ENCODE measurements around the gene UMPS.
A peak's percentile ranks its signal among the peaks of the same experiment; 100 is the strongest.

Gene UMPS

DNA sequence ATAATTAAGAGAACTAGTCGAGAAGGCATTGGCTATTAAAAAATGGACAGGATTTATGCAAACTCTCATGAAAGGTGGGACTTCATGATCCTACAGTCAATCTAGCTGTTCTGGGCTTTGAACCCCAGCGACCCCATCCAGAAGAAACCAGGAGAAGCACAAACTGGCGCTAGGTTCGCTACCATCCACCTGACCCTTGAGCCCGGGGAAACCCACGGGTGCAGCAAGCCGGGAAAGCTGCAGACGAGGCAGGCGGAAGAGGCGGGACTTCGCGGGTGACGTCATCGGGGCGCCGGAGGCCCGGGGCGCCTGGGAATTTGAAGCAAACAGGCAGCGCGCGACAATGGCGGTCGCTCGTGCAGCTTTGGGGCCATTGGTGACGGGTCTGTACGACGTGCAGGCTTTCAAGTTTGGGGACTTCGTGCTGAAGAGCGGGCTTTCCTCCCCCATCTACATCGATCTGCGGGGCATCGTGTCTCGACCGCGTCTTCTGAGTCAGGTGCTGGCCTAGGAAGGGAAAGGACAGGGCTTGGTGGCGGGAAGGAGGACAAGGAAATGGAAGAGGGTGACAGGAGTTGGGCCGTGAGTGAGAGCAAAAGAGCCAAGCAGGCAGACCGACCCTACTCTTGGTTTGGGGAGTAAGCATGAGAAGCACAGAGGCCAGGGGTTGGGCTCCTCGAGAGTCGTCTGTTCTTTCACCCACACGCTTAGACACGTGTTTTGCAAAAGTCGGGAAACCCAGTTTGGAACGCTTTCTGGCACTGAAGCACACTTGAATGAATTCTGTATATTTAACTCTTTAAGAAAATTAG, at the start of gene UMPS:
Gene UMPS, plus strand, starts transcription at position 324 of the 812 bp plus-strand sequence. Its CDS starts 20 bp downstream, at position 344.
- Histone ChIP-seq H3K27me3 (ENCODE audit: control insufficient read depth in 5 of 5, insufficient read depth in 4 of 5, low read length in 5 of 5) (peaks cover 0 to 4% (median under 1%) of the 10 kb centered on the region in 5 donors), H3K4me3 (ENCODE audit: low read depth in 1 of 5, low read length in 5 of 5) (peak within 1 kb of the TSS; percentile 77 to 100 (median 99)), H3K4me1 (ENCODE audit: control insufficient read depth in 5 of 5, insufficient read depth in 5 of 5, low read length in 5 of 5) (peaks cover 0 to 28% (median 23%) of the 10 kb centered on the region in 5 donors), H3K36me3 (ENCODE audit: control insufficient read depth in 5 of 5, insufficient read depth in 5 of 5, low read length in 5 of 5) (peaks cover 0 to 8% (median 2%) of the 10 kb centered on the region in 5 donors), H3K9ac (ENCODE audit: low read length in 5 of 5) (peak within 1 kb of the TSS; percentile 66 to 99 (median 97)), H3K9me3 (ENCODE audit: control insufficient read depth in 5 of 5, low read length in 5 of 5) (no peaks in the 10 kb centered on the region), H3K27ac (ENCODE audit: low read depth, low read length) (peak within 1 kb of the TSS; percentile 67)

DNA sequence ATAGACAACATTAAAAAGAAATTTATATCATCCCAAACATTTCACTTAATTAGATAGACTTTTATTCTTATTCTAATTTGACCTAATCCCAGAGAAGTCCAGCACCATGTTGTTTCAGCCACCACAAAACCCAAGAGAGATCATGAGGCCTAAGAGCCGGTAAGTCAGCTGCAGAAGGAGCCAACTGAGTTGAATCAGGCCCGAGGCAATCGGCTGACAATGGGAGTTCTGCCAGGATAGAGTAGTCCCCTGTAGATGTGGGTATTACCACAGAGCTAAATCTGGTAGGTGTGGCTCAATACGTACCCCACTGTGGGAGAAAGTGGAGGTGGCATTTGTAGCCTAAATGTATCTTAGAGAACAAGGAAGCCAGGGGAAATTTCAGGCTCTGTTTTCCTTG, 49.7 kb upstream of the UMPS start:
- Histone ChIP-seq H3K4me1 (ENCODE audit: control insufficient read depth in 5 of 5, insufficient read depth in 5 of 5, low read length in 5 of 5) (peaks cover 0 to 10% (median 4%) of the 10 kb centered on the region in 5 donors), H3K36me3 (ENCODE audit: control insufficient read depth in 5 of 5, insufficient read depth in 5 of 5, low read length in 5 of 5) (peaks cover 0 to 33% (median 14%) of the 10 kb centered on the region in 5 donors), H3K27me3 (ENCODE audit: control insufficient read depth in 5 of 5, insufficient read depth in 4 of 5, low read length in 5 of 5) (peaks cover 0 to 3% (median 0%) of the 10 kb centered on the region in 5 donors), H3K4me3 (ENCODE audit: low read depth in 1 of 5, low read length in 5 of 5) (no peak overlapping the region), H3K27ac (ENCODE audit: low read depth, low read length) (no peak overlapping the region), H3K9ac (ENCODE audit: low read length in 5 of 5) (no peak overlapping the region), H3K9me3 (ENCODE audit: control insufficient read depth in 5 of 5, low read length in 5 of 5) (no peaks in the 10 kb centered on the region)

DNA sequence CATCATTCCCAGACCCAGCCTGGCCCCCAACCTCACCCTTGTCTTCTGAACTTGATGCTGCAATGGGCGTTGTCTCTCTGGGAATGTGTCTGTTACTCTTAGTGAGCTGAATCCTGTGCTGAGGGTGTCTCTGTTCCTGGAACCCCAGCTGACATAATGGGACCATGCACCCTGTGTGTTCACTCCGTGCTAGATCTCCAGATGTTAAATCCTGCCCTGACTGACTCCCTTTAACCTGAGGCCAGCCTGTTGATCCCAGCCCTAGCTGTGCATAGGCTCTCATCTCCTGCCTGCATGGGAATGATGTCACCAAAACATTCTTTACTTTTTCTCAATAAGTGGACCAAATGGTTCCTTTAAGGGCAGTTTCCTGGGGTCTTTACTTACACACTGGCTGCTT, 48.0 kb upstream of the UMPS start:
- H3K9me3 ChIP-seq (ENCODE audit: control insufficient read depth in 5 of 5, low read length in 5 of 5), result no peaks in the 10 kb centered on the region
- H3K27ac ChIP-seq (ENCODE audit: low read depth, low read length), result no peak overlapping the region
- no peak overlapping the region for H3K4me3 ChIP-seq (ENCODE audit: low read depth in 1 of 5, low read length in 5 of 5)
- H3K4me1 ChIP-seq (ENCODE audit: control insufficient read depth in 5 of 5, insufficient read depth in 5 of 5, low read length in 5 of 5), result peaks cover 0 to 14% (median 6%) of the 10 kb centered on the region in 5 donors
- peaks cover 0 to 18% (median 3%) of the 10 kb centered on the region in 5 donors for H3K36me3 ChIP-seq (ENCODE audit: control insufficient read depth in 5 of 5, insufficient read depth in 5 of 5, low read length in 5 of 5)
- H3K9ac ChIP-seq (ENCODE audit: low read length in 5 of 5), result no peak overlapping the region
- peaks cover 0 to 3% (median 0%) of the 10 kb centered on the region in 5 donors for H3K27me3 ChIP-seq (ENCODE audit: control insufficient read depth in 5 of 5, insufficient read depth in 4 of 5, low read length in 5 of 5)

DNA sequence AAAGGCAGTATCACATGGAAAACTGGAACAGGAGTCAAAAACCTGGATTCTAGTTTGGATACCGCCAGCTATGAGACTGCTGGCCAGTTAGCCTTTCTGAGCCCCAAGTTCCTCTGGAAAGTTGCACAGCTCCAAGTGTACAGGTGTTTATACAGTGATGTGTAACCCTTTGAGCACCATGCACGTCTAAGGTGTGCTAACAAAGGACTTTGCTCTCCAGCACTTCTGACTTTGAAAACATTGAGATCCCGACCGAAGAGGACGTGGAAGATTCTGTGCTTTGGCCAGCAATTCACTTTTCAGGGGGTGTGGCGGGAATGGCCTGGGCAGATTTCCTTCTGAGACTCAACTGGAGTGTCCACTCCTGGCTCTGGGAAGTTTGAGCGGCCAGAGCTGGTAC, 45.8 kb upstream of the UMPS start:
- H3K36me3 ChIP-seq (ENCODE audit: control insufficient read depth in 5 of 5, insufficient read depth in 5 of 5, low read length in 5 of 5), result peaks cover 0 to 9% (median under 1%) of the 10 kb centered on the region in 5 donors
- H3K27me3 ChIP-seq (ENCODE audit: control insufficient read depth in 5 of 5, insufficient read depth in 4 of 5, low read length in 5 of 5), result peaks cover 0 to 3% (median 0%) of the 10 kb centered on the region in 5 donors
- no peak overlapping the region for H3K27ac ChIP-seq (ENCODE audit: low read depth, low read length)
- no peaks in the 10 kb centered on the region for H3K9me3 ChIP-seq (ENCODE audit: control insufficient read depth in 5 of 5, low read length in 5 of 5)
- H3K4me1 ChIP-seq (ENCODE audit: control insufficient read depth in 5 of 5, insufficient read depth in 5 of 5, low read length in 5 of 5), result peaks cover 0 to 14% (median 9%) of the 10 kb centered on the region in 5 donors
- no peak overlapping the region for H3K4me3 ChIP-seq (ENCODE audit: low read depth in 1 of 5, low read length in 5 of 5)
- H3K9ac ChIP-seq (ENCODE audit: low read length in 5 of 5), result no peak overlapping the region

DNA sequence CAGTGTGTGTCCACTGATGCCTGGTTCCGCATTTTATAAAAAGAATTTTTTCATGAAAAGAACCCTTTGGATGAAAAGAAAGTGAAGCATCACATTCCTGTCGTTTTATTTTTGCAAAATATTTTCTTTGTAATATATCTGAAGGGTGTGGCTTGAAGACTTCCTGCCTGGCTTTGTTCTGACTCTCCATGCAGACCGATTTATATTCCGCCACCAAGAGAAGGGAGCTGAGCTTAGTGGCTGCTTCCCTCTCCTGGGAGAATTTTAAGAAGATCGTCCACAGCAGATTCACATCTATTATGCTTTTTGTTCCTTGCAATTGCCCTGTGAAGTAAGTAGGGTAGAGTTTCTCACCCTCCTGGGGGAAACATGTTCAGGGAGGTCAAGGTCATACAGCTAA, 45.2 kb upstream of the UMPS start:
- Histone ChIP-seq H3K4me1 (ENCODE audit: control insufficient read depth in 5 of 5, insufficient read depth in 5 of 5, low read length in 5 of 5) (peaks cover 0 to 14% (median 9%) of the 10 kb centered on the region in 5 donors), H3K27ac (ENCODE audit: low read depth, low read length) (peak overlapping the region; percentile 9), H3K27me3 (ENCODE audit: control insufficient read depth in 5 of 5, insufficient read depth in 4 of 5, low read length in 5 of 5) (peaks cover 0 to 3% (median 0%) of the 10 kb centered on the region in 5 donors), H3K36me3 (ENCODE audit: control insufficient read depth in 5 of 5, insufficient read depth in 5 of 5, low read length in 5 of 5) (peaks cover 0 to 6% (median 0%) of the 10 kb centered on the region in 5 donors), H3K4me3 (ENCODE audit: low read depth in 1 of 5, low read length in 5 of 5) (no peak overlapping the region), H3K9ac (ENCODE audit: low read length in 5 of 5) (no peak overlapping the region), H3K9me3 (ENCODE audit: control insufficient read depth in 5 of 5, low read length in 5 of 5) (no peaks in the 10 kb centered on the region)

DNA sequence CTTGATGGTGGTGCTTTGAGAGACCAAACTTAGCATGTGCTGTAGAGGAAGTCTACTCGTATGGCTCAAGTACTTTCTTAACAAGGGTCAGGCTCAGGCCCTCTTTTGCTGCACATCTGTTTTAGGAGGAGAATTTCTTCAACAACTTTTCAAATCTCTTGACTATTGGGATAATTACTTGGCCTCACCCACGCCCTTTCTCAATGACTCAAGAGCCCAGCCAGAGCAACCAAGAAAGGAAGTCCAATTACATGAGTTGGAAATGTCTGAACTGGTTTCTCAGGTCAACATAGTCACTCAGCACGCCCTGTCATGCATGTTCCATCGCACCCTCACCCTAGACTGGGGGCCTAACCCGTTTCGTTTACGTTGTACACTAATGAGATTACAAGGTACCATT, 44.8 kb upstream of the UMPS start:
- H3K4me1 ChIP-seq (ENCODE audit: control insufficient read depth in 5 of 5, insufficient read depth in 5 of 5, low read length in 5 of 5), result peaks cover 0 to 14% (median 9%) of the 10 kb centered on the region in 5 donors
- H3K27ac ChIP-seq (ENCODE audit: low read depth, low read length), result peak overlapping the region; percentile 9
- peaks cover 0 to 3% (median 0%) of the 10 kb centered on the region in 5 donors for H3K27me3 ChIP-seq (ENCODE audit: control insufficient read depth in 5 of 5, insufficient read depth in 4 of 5, low read length in 5 of 5)
- H3K4me3 ChIP-seq (ENCODE audit: low read depth in 1 of 5, low read length in 5 of 5), result no peak overlapping the region
- no peaks in the 10 kb centered on the region for H3K9me3 ChIP-seq (ENCODE audit: control insufficient read depth in 5 of 5, low read length in 5 of 5)
- H3K9ac ChIP-seq (ENCODE audit: low read length in 5 of 5), result no peak overlapping the region
- H3K36me3 ChIP-seq (ENCODE audit: control insufficient read depth in 5 of 5, insufficient read depth in 5 of 5, low read length in 5 of 5), result peaks cover 0 to 5% (median 0%) of the 10 kb centered on the region in 5 donors

DNA sequence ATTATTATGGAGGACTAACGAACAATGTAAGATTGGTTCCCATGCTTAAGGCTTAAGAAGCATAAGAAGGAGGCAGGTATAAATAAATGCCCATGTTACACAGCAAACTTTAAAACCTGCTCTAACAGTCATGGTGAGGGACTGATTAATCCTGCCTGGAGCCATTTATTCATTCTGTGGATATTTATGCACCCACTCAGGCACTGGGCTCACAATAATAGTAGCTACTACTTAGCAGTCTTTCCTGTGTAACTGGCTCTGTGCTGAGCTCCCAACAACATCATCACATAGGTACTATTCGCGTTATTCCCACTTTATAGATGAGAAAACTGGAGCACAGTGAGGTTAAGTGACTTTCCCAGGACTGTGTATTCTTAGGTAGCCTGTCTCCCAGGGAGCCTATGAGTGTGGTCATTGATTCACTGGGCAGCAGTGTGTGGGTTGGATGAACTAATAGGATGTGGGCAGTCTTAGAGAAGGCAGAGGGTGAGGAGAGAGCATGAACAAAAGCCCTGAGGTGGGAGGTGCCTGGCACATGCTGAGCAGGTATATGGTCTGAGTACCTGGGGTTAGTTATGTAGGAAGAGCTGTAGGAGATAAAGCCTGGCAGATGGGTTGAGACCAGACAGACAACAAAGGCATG, 44.1 kb upstream of the UMPS start:
- no peak overlapping the region for H3K27ac ChIP-seq (ENCODE audit: low read depth, low read length)
- no peak overlapping the region for H3K9ac ChIP-seq (ENCODE audit: low read length in 5 of 5)
- H3K27me3 ChIP-seq (ENCODE audit: control insufficient read depth in 5 of 5, insufficient read depth in 4 of 5, low read length in 5 of 5), result peaks cover 0 to 3% (median 0%) of the 10 kb centered on the region in 5 donors
- no peaks in the 10 kb centered on the region for H3K9me3 ChIP-seq (ENCODE audit: control insufficient read depth in 5 of 5, low read length in 5 of 5)
- no peak overlapping the region for H3K4me3 ChIP-seq (ENCODE audit: low read depth in 1 of 5, low read length in 5 of 5)
- no peaks in the 10 kb centered on the region for H3K36me3 ChIP-seq (ENCODE audit: control insufficient read depth in 5 of 5, insufficient read depth in 5 of 5, low read length in 5 of 5)
- H3K4me1 ChIP-seq (ENCODE audit: control insufficient read depth in 5 of 5, insufficient read depth in 5 of 5, low read length in 5 of 5), result peaks cover 0 to 14% (median 9%) of the 10 kb centered on the region in 5 donors

DNA sequence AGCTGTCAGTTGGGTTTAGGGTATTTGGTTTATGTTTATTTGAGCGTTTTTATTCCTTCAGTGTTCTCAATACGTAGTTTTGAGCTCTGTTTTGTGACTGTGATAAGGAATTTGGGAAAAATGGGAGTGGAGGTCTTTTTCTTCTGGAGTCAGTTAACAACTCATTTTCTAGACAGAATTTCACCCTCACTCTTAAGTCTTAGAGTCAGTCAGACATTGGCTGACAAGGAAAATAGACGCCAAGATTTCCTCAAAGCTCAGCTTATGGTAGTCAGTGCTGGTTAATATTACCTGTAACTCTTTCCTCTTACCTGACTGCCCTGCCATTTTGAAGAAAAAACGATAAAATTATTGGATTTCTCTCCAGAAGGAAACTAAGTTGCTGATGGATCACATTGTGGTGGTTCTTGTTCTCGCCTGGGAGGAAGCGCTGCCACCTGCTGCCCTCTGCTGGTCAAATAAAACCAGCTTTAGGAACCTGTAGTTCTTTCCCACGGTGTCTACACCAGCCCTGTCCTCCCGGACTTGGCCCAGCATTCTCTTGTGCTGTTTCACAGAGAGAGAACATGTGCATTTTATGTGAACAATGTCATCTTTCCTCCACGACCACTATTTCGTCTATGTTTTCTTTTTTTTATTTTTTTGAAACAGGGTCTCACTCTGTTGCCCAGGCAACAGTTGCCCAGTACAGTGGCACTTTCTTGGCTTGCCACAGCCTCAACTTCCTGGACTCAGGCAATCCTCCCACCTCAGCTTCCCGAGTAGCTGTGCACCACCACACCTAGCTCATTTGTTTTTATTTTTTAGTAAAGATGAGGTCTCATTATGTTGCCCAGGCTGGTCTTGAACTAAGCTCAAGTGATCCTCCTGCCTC, 41.4 kb upstream of the UMPS start:
- Histone ChIP-seq H3K9me3 (ENCODE audit: control insufficient read depth in 5 of 5, low read length in 5 of 5) (no peaks in the 10 kb centered on the region), H3K4me1 (ENCODE audit: control insufficient read depth in 5 of 5, insufficient read depth in 5 of 5, low read length in 5 of 5) (peaks cover 0 to 14% (median 9%) of the 10 kb centered on the region in 5 donors), H3K4me3 (ENCODE audit: low read depth in 1 of 5, low read length in 5 of 5) (no peak overlapping the region), H3K27ac (ENCODE audit: low read depth, low read length) (no peak overlapping the region), H3K9ac (ENCODE audit: low read length in 5 of 5) (peak overlapping the region in 1 of 5 donors; percentile 22), H3K36me3 (ENCODE audit: control insufficient read depth in 5 of 5, insufficient read depth in 5 of 5, low read length in 5 of 5) (no peaks in the 10 kb centered on the region), H3K27me3 (ENCODE audit: control insufficient read depth in 5 of 5, insufficient read depth in 4 of 5, low read length in 5 of 5) (no peaks in the 10 kb centered on the region)

DNA sequence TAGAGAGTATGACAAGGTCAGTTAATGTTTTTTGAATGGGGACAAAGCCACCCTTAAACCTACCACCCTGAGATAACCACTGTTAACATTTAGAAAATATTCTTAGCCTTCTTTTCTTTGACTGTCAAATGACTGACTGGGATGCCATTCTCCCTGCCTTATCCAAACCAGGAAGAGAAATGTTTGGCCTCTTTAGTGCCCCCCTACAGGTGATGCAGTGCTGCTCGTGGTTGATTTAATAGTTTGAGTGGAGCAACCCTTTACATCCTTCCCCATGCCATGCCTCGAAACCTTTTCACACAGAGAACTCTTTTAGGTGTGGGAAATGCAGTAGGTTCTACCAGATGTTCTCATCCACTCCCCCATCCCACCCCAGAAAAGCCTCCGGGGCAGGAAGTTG, 38.7 kb upstream of the UMPS start:
- Histone ChIP-seq H3K27ac (ENCODE audit: low read depth, low read length) (no peak overlapping the region), H3K4me1 (ENCODE audit: control insufficient read depth in 5 of 5, insufficient read depth in 5 of 5, low read length in 5 of 5) (peaks cover 0 to 4% (median 0%) of the 10 kb centered on the region in 5 donors), H3K4me3 (ENCODE audit: low read depth in 1 of 5, low read length in 5 of 5) (no peak overlapping the region), H3K9ac (ENCODE audit: low read length in 5 of 5) (no peak overlapping the region), H3K9me3 (ENCODE audit: control insufficient read depth in 5 of 5, low read length in 5 of 5) (no peaks in the 10 kb centered on the region), H3K27me3 (ENCODE audit: control insufficient read depth in 5 of 5, insufficient read depth in 4 of 5, low read length in 5 of 5) (no peaks in the 10 kb centered on the region), H3K36me3 (ENCODE audit: control insufficient read depth in 5 of 5, insufficient read depth in 5 of 5, low read length in 5 of 5) (peaks cover 0 to 5% (median 0%) of the 10 kb centered on the region in 5 donors)

Data from subcutaneous abdominal adipose tissue (tissue), 5 donors.